Activated naive CD8-positive, alpha-beta T cell (primary cell): ENCODE results near the gene GFPT2.

Source experiments
- H3K27ac Mint-ChIP-seq: one replicate; pipeline ENCODE4 v1.8.0; 2021; ENCODE audit warnings: mixed read lengths
- H3K27me3 Mint-ChIP-seq: one replicate; pipeline ENCODE4 v1.8.0; 2021; ENCODE audit warnings: mixed read lengths
- H3K36me3 Mint-ChIP-seq: one replicate; pipeline ENCODE4 v1.8.0; 2021; ENCODE audit warnings: mixed read lengths
- H3K4me1 Mint-ChIP-seq: one replicate; pipeline ENCODE4 v1.8.0; 2021; ENCODE audit warnings: low read depth, mixed read lengths
- H3K4me3 Mint-ChIP-seq: one replicate; pipeline ENCODE4 v1.8.0; 2021; ENCODE audit warnings: mild to moderate bottlenecking, mixed read lengths
- H3K9me3 Mint-ChIP-seq: one replicate; pipeline ENCODE4 v1.8.0; 2021; ENCODE audit warnings: low read depth, mixed read lengths

GFPT2 gene

GRCh38 chr5:180348336-180348735 lies 4.8 kb downstream of the GFPT2 start:
- Mint-ChIP-seq H3K4me3 (no peak overlapping the region), H3K9me3 (no peaks in the 10 kb centered on the region), H3K27me3 (peaks cover 9% of the 10 kb centered on the region), H3K4me1 (peaks cover 2% of the 10 kb centered on the region), H3K36me3 (no peaks in the 10 kb centered on the region), H3K27ac (no peak overlapping the region)

DNA sequence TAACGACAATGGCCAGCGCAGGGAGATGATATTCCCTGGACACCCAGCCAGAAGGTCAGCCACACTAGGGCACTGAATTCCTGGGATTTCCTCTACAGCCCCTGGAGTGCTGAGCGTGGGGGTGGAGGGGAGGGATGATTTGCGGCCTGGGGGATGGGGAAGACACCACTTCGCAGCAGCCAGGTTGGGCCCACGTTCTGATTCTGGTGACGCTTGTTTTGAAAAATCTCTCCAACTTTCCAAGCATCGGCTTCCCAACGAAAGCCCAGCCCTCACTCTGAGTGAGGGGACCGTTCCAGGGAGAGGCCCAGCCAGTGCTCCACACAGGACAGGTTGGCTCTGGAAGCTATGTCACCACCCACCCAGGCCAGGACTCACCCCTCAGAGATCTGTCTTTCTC lies 5.4 kb downstream of the GFPT2 start:
- Mint-ChIP-seq H3K4me3 (no peak overlapping the region), H3K27me3 (peaks cover 10% of the 10 kb centered on the region), H3K36me3 (no peaks in the 10 kb centered on the region)

DNA sequence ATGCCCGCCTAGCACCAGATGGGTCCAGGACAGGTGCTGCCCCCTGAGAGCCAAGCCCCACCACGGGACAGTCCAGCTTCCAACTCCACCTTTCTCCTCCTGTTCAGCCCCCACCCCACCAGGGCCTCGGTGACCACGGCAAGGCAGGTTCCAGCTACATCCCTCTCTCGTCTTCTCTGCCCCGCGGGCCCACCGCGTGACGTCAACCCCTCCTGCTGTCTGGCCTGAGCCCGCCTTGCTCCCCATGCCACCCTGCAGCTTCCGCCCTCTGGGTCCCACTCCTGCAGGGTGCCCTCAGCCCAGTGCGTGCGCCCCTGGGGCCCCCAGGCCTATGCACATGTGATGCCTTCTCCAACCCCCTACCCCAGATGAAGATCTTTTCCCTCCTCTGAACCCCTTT lies 6.8 kb downstream of the GFPT2 start:
- peaks cover 9% of the 10 kb centered on the region for H3K27me3 Mint-ChIP-seq
- no peaks in the 10 kb centered on the region for H3K9me3 Mint-ChIP-seq
- no peak overlapping the region for H3K4me3 Mint-ChIP-seq
- H3K27ac Mint-ChIP-seq = no peak overlapping the region
- H3K4me1 Mint-ChIP-seq = no peaks in the 10 kb centered on the region
- H3K36me3 Mint-ChIP-seq = no peaks in the 10 kb centered on the region

More for the DNA sequence above, 5.4 kb downstream of the GFPT2 start:
- no peaks in the 10 kb centered on the region for H3K9me3 Mint-ChIP-seq
- H3K27ac Mint-ChIP-seq = no peak overlapping the region
- H3K4me1 Mint-ChIP-seq = peaks cover 2% of the 10 kb centered on the region

DNA sequence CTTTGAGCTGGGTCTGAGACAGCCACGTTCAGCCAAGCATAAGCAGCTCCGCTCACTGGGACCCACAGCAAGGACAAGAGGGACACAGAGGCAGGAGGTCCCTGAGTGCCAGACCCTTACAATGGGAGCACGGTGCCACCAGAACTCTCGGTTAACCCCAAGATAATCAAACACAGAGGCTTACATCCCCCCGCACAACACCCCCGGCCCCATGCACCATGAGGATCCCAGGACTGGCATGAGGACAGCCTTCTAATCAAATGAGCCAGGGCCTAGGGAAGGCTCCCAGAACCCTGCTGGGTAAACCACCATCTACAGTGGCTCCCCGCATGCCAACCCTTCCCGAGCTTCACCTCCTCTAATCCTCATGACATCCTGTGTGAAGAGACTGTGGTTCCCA lies 7.4 kb downstream of the GFPT2 start:
- Mint-ChIP-seq H3K27ac (no peak overlapping the region), H3K27me3 (peaks cover 9% of the 10 kb centered on the region), H3K4me3 (no peak overlapping the region), H3K4me1 (no peaks in the 10 kb centered on the region), H3K9me3 (no peaks in the 10 kb centered on the region), H3K36me3 (no peaks in the 10 kb centered on the region)

GRCh38 chr5:180345186-180345585 lies 8.0 kb downstream of the GFPT2 start:
- Mint-ChIP-seq H3K9me3 (no peaks in the 10 kb centered on the region), H3K4me3 (no peak overlapping the region), H3K27me3 (peaks cover 6% of the 10 kb centered on the region), H3K27ac (no peak overlapping the region), H3K4me1 (no peaks in the 10 kb centered on the region), H3K36me3 (no peaks in the 10 kb centered on the region)

- Mint-ChIP-seq H3K27me3 (peaks cover 6% of the 10 kb centered on the region), H3K4me1 (no peaks in the 10 kb centered on the region), H3K36me3 (no peaks in the 10 kb centered on the region), H3K27ac (no peak overlapping the region), H3K9me3 (no peaks in the 10 kb centered on the region), H3K4me3 (no peak overlapping the region)
Measured at GRCh38 chr5:180344696-180344999, 8.5 kb downstream of the GFPT2 start.

DNA sequence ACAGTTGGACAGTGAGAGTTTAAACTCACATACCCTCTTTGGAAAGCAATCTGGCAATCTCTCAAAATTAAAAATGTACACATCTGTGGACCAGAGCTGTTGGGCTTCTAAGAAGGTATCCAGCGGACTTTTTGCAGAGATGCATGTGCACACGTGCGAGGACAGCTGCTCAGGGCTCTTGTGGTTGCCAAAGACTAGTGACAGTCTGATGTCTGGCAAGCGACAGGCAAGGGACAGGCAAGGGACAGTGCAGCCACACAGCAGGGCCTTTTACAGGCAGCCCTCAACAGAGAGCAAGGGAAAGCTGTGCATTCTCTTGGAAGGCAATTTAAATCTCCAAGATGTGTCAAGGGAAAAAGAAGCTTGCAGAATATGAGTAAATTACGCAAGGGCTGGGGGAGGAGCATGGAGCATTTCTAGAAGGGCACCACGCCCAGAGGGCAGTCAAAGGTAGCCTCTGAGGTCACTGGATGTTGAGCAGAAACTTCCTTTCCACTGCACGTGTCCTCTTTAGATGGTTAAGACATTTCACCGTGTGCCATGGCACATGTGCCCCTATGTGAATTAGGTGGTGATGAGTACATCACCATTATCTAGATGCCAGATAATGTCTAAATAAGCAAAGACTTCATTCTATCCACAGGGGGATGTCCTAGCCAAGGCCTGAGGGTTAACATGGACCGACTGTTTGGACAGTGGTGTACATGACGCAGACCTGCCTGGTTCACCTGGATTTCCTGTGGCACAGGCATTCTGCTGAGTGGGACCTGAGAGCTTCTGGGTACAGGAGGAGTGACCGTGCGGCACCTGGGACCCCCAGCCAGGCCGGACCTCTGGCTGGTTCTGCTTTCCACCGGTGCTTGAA lies 9.1 kb downstream of the GFPT2 start:
- Mint-ChIP-seq H3K9me3 (no peaks in the 10 kb centered on the region), H3K27me3 (peaks cover 7% of the 10 kb centered on the region), H3K27ac (no peak overlapping the region), H3K4me3 (no peak overlapping the region), H3K36me3 (no peaks in the 10 kb centered on the region), H3K4me1 (no peaks in the 10 kb centered on the region)

- no peak overlapping the region for H3K4me3 Mint-ChIP-seq
- no peaks in the 10 kb centered on the region for H3K4me1 Mint-ChIP-seq
- H3K9me3 Mint-ChIP-seq = no peaks in the 10 kb centered on the region
- H3K27ac Mint-ChIP-seq = no peak overlapping the region
- H3K36me3 Mint-ChIP-seq = no peaks in the 10 kb centered on the region
- H3K27me3 Mint-ChIP-seq = peaks cover 7% of the 10 kb centered on the region
Measured at GRCh38 chr5:180343110-180343830, 9.9 kb downstream of the GFPT2 start.

DNA sequence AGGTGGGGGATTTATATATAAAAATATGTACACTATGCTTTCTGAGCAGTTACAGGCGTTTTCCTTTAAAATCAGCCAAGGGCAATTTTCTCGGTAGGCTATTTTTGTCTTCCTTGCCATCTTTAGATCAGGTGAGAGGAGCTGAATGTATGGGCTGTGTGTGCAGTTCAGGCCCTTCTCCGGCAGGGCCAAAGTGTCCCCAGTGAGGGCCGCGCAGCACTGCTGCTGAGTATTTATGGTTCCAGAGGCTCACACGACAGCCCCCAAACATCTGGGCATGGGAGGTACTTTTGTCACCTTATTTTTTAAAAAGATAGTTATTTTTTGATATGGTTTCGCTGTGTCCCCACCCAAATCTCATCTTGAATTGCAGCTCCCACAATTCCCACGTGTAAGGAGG lies 11.5 kb downstream of the GFPT2 start:
- Mint-ChIP-seq H3K9me3 (no peaks in the 10 kb centered on the region), H3K27me3 (peaks cover 7% of the 10 kb centered on the region), H3K36me3 (no peaks in the 10 kb centered on the region), H3K4me1 (no peaks in the 10 kb centered on the region), H3K4me3 (no peak overlapping the region), H3K27ac (no peak overlapping the region)

DNA sequence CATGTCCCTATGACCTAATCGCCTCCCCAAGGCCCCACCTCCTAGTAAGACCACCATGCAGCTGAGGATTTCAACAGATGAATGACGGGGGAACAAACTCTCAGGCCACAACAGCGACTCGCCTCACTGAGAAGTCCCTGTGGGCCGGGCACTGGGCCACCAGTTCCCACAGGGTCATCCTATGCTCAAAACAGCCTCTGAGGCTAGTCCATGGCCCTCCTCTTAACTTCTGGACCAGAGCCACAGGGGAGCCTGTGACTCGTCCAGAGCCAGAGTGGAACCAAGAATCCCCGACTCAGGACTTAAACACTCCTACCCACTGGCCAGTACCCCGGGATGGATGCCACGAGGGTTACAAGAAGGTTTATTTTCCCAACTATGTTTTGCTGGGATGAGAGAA lies 12.3 kb downstream of the GFPT2 start:
- Mint-ChIP-seq H3K27ac (no peak overlapping the region), H3K4me3 (no peak overlapping the region), H3K27me3 (peaks cover 7% of the 10 kb centered on the region), H3K9me3 (no peaks in the 10 kb centered on the region), H3K4me1 (no peaks in the 10 kb centered on the region), H3K36me3 (no peaks in the 10 kb centered on the region)

- peaks cover 6% of the 10 kb centered on the region for H3K27me3 Mint-ChIP-seq
- H3K4me1 Mint-ChIP-seq = no peaks in the 10 kb centered on the region
- no peak overlapping the region for H3K27ac Mint-ChIP-seq
- H3K9me3 Mint-ChIP-seq = no peaks in the 10 kb centered on the region
- no peak overlapping the region for H3K4me3 Mint-ChIP-seq
- H3K36me3 Mint-ChIP-seq = no peaks in the 10 kb centered on the region
Measured at GRCh38 chr5:180339583-180340183, 13.5 kb downstream of the GFPT2 start.

DNA sequence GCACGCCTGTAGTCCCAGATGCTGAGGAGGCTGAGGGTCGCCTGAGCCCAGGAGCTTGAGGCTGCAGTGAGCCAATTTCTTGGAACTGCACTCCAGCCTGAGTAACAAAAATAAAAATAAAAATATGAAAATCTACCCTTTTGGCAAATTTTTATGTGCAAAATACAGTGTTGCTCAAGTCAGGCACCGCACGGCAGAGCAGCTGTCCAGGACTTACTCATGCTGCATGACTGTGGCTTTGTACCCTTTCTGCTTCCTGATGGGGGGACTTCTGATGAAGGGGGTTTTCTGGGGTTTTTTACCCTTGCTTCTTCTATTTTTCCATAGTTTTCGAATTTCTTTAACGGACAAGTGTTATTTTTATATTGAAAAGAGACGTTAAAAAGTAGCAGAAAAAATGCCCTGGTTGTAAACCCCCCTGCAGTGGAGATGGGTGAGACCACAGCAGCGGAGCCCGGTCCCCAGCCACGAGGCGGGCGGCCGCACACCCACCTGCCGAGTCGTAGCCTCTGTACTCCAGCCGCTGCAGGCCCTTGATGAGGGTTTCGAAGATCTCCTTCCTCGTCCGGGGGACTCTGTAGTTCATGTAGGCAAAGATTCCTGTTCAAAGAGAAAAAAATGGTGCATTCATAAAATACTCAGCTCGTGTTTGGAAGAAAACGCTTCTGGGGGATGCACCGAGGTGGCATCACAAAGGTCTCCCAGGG lies 15.0 kb downstream of the GFPT2 start:
- no peaks in the 10 kb centered on the region for H3K9me3 Mint-ChIP-seq
- no peak overlapping the region for H3K4me3 Mint-ChIP-seq
- H3K4me1 Mint-ChIP-seq = no peaks in the 10 kb centered on the region
- H3K36me3 Mint-ChIP-seq = no peaks in the 10 kb centered on the region
- no peak overlapping the region for H3K27ac Mint-ChIP-seq
- H3K27me3 Mint-ChIP-seq = peaks cover 7% of the 10 kb centered on the region

DNA sequence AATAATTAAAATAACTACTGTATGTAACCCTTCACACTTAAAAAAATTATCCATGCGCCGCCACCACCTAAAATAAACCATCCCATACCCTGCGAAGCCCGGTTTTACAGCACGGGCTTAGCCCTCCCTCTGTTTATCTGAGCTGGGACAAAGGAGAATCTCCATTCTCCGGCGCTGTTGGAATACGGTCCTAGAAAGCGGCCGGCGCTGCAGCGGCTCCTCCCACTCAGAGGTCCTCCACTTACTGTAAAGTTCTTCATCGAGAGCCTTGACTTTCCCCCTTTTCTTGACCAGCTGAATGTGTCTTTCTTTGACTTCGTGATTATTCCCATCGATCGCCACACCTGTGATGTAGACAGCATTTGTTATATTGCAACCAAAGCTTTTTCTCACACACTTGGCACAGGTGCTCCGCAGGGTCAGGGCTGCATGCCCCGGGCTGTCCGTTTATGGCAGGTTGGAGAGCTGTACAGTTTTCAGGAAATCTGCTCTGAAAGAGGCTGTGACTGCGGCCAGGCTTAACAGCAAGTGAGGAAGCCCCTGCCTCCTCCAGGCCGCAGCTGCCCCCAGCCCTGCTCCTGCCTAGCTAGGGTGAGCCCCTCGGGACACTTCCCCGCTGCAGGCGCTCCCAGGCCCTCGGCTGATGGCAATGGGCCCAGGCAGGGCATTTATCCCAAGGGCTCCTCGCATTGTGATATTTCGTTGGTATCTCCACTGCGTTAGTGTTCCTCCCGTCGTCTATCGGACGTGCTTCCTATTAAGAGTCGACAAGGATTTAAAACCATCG lies 16.7 kb downstream of the GFPT2 start:
- H3K4me3 Mint-ChIP-seq = no peak overlapping the region
- peaks cover 4% of the 10 kb centered on the region for H3K27me3 Mint-ChIP-seq
- H3K27ac Mint-ChIP-seq = no peak overlapping the region
- H3K9me3 Mint-ChIP-seq = no peaks in the 10 kb centered on the region
- H3K36me3 Mint-ChIP-seq = no peaks in the 10 kb centered on the region
- no peaks in the 10 kb centered on the region for H3K4me1 Mint-ChIP-seq

DNA sequence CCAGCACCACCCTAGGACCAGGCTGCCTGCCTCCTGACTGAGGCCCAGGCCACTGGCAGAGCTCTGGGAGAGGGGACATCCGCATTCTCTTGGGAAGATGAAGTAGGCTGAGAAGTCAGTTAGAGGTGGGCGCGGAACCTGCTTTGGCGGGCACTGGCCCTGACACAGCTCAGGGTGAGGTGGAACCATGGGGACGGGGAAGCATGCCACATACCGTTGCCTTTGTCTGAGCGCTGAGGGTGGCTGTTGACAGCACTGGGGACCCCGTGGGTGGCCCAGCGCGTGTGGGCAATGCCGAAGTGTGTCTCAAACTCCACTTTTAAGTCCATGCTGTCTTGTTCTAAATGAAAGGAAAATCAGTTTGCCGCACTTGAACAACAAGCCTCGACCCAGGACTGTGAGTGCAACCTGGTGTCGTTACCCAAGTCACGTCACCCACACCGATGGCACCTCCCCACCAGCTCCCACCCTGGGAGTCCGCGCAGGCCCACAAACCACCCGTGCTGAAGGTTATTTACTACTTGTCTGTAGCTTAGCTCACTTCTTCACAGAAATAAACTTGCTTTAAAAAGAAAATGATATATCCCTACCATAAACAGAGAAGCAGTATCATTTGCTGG lies 17.4 kb downstream of the GFPT2 start:
- Mint-ChIP-seq H3K4me1 (no peaks in the 10 kb centered on the region), H3K27me3 (peaks cover 4% of the 10 kb centered on the region), H3K27ac (no peak overlapping the region), H3K9me3 (no peaks in the 10 kb centered on the region), H3K4me3 (no peak overlapping the region), H3K36me3 (no peaks in the 10 kb centered on the region)
